ENCODE data around the gene FARP2.
A peak's percentile ranks its signal among the peaks of the same experiment; 100 is the strongest.
"Not testable (repeated sequence)": the region's sequence is repeated elsewhere in the genome, so short reads cannot be mapped to it uniquely, and the experiment has no call there.

Gene FARP2

GRCh38 chr2:241506317-241506716, 150.2 kb downstream of the FARP2 start:
- not testable (repeated sequence) for H3K27me3 ChIP-seq (replicated peaks; ENCODE audit: control insufficient read depth, insufficient read depth, low read length, poor library complexity, severe bottlenecking); H3K9me3 ChIP-seq (ENCODE audit: control insufficient read depth, low read length); H3K27ac ChIP-seq (ENCODE audit: insufficient read depth, low read length, poor library complexity, severe bottlenecking); DNase-seq; H3K36me3 ChIP-seq (ENCODE audit: control insufficient read depth, insufficient read depth, low read length); H3K4me3 ChIP-seq (ENCODE audit: insufficient read depth, low read depth, low read length, poor library complexity, severe bottlenecking)
- peaks cover 18% of the 10 kb centered on the region for H3K4me1 ChIP-seq (ENCODE audit: control insufficient read depth, insufficient read depth, low read length, poor library complexity, severe bottlenecking)

GRCh38 chr2:241506793-241507429, 150.8 kb downstream of the FARP2 start:
- H3K27me3 ChIP-seq (replicated peaks; ENCODE audit: control insufficient read depth, insufficient read depth, low read length, poor library complexity, severe bottlenecking) = no peaks in the 10 kb centered on the region
- DNase-seq = no peak
- H3K27ac ChIP-seq (ENCODE audit: insufficient read depth, low read length, poor library complexity, severe bottlenecking) = no peak overlapping the region
- H3K36me3 ChIP-seq (ENCODE audit: control insufficient read depth, insufficient read depth, low read length) = no peaks in the 10 kb centered on the region
- peak overlapping the region; percentile 74 for H3K4me3 ChIP-seq (ENCODE audit: insufficient read depth, low read depth, low read length, poor library complexity, severe bottlenecking)
- peaks cover 18% of the 10 kb centered on the region for H3K4me1 ChIP-seq (ENCODE audit: control insufficient read depth, insufficient read depth, low read length, poor library complexity, severe bottlenecking)
- no peaks in the 10 kb centered on the region for H3K9me3 ChIP-seq (ENCODE audit: control insufficient read depth, low read length)

- H3K36me3 ChIP-seq (ENCODE audit: control insufficient read depth, insufficient read depth, low read length) = no peaks in the 10 kb centered on the region
- H3K4me1 ChIP-seq (ENCODE audit: control insufficient read depth, insufficient read depth, low read length, poor library complexity, severe bottlenecking) = peaks cover 18% of the 10 kb centered on the region
- no peaks in the 10 kb centered on the region for H3K27me3 ChIP-seq (replicated peaks; ENCODE audit: control insufficient read depth, insufficient read depth, low read length, poor library complexity, severe bottlenecking)
- H3K9me3 ChIP-seq (ENCODE audit: control insufficient read depth, low read length) = no peaks in the 10 kb centered on the region
- DNase-seq = no peak
- peak overlapping the region; percentile 74 for H3K4me3 ChIP-seq (ENCODE audit: insufficient read depth, low read depth, low read length, poor library complexity, severe bottlenecking)
- peak overlapping the region; percentile 83 for H3K27ac ChIP-seq (ENCODE audit: insufficient read depth, low read length, poor library complexity, severe bottlenecking)
These were observed 151.6 kb downstream of the FARP2 start for GRCh38 chr2:241507430-241508239.

GRCh38 chr2:241508240-241509154, 152.4 kb downstream of the FARP2 start, which contains the start of gene STK25:
Gene STK25, minus strand, starts transcription at chr2:241508584. Its CDS starts 549 bp downstream, at chr2:241508035.
- no peaks in the 10 kb centered on the region for H3K36me3 ChIP-seq (ENCODE audit: control insufficient read depth, insufficient read depth, low read length)
- peak; percentile 89 to 96 (median 93) for DNase-seq
- peak within 1 kb of the TSS; percentile 74 for H3K4me3 ChIP-seq (ENCODE audit: insufficient read depth, low read depth, low read length, poor library complexity, severe bottlenecking)
- no peaks in the 10 kb centered on the region for H3K27me3 ChIP-seq (replicated peaks; ENCODE audit: control insufficient read depth, insufficient read depth, low read length, poor library complexity, severe bottlenecking)
- peaks cover 18% of the 10 kb centered on the region for H3K4me1 ChIP-seq (ENCODE audit: control insufficient read depth, insufficient read depth, low read length, poor library complexity, severe bottlenecking)
- H3K27ac ChIP-seq (ENCODE audit: insufficient read depth, low read length, poor library complexity, severe bottlenecking) = peak within 1 kb of the TSS; percentile 83
- H3K9me3 ChIP-seq (ENCODE audit: control insufficient read depth, low read length) = no peaks in the 10 kb centered on the region

- no peak for DNase-seq
- Histone ChIP-seq H3K4me1 (ENCODE audit: control insufficient read depth, insufficient read depth, low read length, poor library complexity, severe bottlenecking) (peaks cover 18% of the 10 kb centered on the region), H3K9me3 (ENCODE audit: control insufficient read depth, low read length) (no peaks in the 10 kb centered on the region), H3K4me3 (ENCODE audit: insufficient read depth, low read depth, low read length, poor library complexity, severe bottlenecking) (peak overlapping the region; percentile 74), H3K36me3 (ENCODE audit: control insufficient read depth, insufficient read depth, low read length) (no peaks in the 10 kb centered on the region), H3K27ac (ENCODE audit: insufficient read depth, low read length, poor library complexity, severe bottlenecking) (peak overlapping the region; percentile 83), H3K27me3 (replicated peaks; ENCODE audit: control insufficient read depth, insufficient read depth, low read length, poor library complexity, severe bottlenecking) (no peaks in the 10 kb centered on the region)
These were observed 153.2 kb downstream of the FARP2 start for GRCh38 chr2:241509155-241509784.

- H3K4me1 ChIP-seq (ENCODE audit: control insufficient read depth, insufficient read depth, low read length, poor library complexity, severe bottlenecking) = peaks cover 18% of the 10 kb centered on the region
- no peaks in the 10 kb centered on the region for H3K36me3 ChIP-seq (ENCODE audit: control insufficient read depth, insufficient read depth, low read length)
- no peak overlapping the region for H3K27ac ChIP-seq (ENCODE audit: insufficient read depth, low read length, poor library complexity, severe bottlenecking)
- no peaks in the 10 kb centered on the region for H3K9me3 ChIP-seq (ENCODE audit: control insufficient read depth, low read length)
- H3K27me3 ChIP-seq (replicated peaks; ENCODE audit: control insufficient read depth, insufficient read depth, low read length, poor library complexity, severe bottlenecking) = no peaks in the 10 kb centered on the region
- H3K4me3 ChIP-seq (ENCODE audit: insufficient read depth, low read depth, low read length, poor library complexity, severe bottlenecking) = no peak overlapping the region
- no peak for DNase-seq
These were observed 155.1 kb downstream of the FARP2 start for GRCh38 chr2:241511091-241511741.

GRCh38 chr2:241514553-241514952, 158.5 kb downstream of the FARP2 start:
- Histone ChIP-seq H3K36me3 (ENCODE audit: control insufficient read depth, insufficient read depth, low read length) (no peaks in the 10 kb centered on the region), H3K27me3 (replicated peaks; ENCODE audit: control insufficient read depth, insufficient read depth, low read length, poor library complexity, severe bottlenecking) (no peaks in the 10 kb centered on the region), H3K4me3 (ENCODE audit: insufficient read depth, low read depth, low read length, poor library complexity, severe bottlenecking) (no peak overlapping the region), H3K9me3 (ENCODE audit: control insufficient read depth, low read length) (no peaks in the 10 kb centered on the region), H3K27ac (ENCODE audit: insufficient read depth, low read length, poor library complexity, severe bottlenecking) (no peak overlapping the region), H3K4me1 (ENCODE audit: control insufficient read depth, insufficient read depth, low read length, poor library complexity, severe bottlenecking) (no peaks in the 10 kb centered on the region)
- DNase-seq = no peak

GRCh38 chr2:241514986-241515737, 159.1 kb downstream of the FARP2 start:
- H3K27ac ChIP-seq (ENCODE audit: insufficient read depth, low read length, poor library complexity, severe bottlenecking) = no peak overlapping the region
- DNase-seq = no peak
- H3K4me1 ChIP-seq (ENCODE audit: control insufficient read depth, insufficient read depth, low read length, poor library complexity, severe bottlenecking) = no peaks in the 10 kb centered on the region
- no peaks in the 10 kb centered on the region for H3K36me3 ChIP-seq (ENCODE audit: control insufficient read depth, insufficient read depth, low read length)
- no peak overlapping the region for H3K4me3 ChIP-seq (ENCODE audit: insufficient read depth, low read depth, low read length, poor library complexity, severe bottlenecking)
- no peaks in the 10 kb centered on the region for H3K9me3 ChIP-seq (ENCODE audit: control insufficient read depth, low read length)
- no peaks in the 10 kb centered on the region for H3K27me3 ChIP-seq (replicated peaks; ENCODE audit: control insufficient read depth, insufficient read depth, low read length, poor library complexity, severe bottlenecking)
